HFF-Myc (cell line): ENCODE results near the gene MAML2.

ENCODE experiments used
- DNase-seq: peaks from one replicate; pipeline ENCODE4 v3.0.0-alpha.2; 2011; ENCODE audit warnings: low read depth; ENCODE audit errors: extremely low read depth
- H3K4me3 ChIP-seq: replicated peaks from 2 replicates; pipeline ENCODE4 v1.5.1; 2011; ENCODE audit warnings: low read depth, mild to moderate bottlenecking, control low read depth, low read length
- TF ChIP-seq, protein P1 (sequence below): IDR thresholded peaks from 2 replicates; pipeline ENCODE4 v1.5.1; 2012; ENCODE audit warnings: mild to moderate bottlenecking, low read depth, low read length, control low read depth; ENCODE audit errors: missing control alignments

MAML2 gene

DNA sequence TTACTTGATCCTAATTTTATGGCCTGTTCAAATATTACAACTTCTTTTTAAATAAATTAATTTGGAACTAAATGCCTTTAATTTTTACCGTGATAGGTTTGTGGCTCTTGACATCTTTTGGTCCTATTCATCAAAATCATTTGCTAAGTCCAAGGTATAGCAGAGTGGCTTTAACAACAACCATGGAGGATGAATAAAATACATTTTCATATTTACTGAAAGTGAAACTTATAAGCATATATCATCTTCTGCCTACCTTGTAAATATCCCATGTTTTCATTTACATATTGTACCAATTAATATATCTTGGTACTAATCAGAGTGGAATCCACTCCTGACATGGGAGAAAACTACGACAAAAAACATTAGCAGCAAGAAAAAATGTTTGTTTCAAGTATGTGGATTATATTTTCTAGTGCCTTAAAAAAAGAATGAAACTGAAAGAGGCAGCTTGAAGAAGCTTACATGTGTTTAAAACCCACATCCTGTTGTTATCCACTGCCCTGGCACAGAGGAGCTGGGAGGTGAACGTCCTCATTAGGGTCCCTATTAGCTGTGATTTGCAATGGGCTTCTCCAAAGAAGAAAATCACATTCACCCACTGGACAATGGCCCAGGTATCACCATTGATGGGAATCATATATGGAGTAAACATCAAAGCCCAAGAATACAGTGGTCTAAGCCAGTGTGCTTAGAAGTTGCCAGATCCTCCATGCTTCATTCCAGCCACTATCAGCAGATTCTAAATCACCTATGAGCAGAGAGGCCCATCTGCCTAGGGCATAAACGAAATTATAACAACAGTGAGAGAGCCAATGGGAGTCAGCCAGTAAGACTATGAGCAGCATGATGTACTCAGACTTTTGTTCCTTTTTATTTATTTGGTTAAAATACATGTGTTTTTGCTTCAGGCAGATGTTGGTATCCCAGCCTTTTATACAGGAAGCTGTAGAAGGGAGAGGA lies 84.7 kb downstream of the MAML2 start:
- TF ChIP-seq, protein P1, sequence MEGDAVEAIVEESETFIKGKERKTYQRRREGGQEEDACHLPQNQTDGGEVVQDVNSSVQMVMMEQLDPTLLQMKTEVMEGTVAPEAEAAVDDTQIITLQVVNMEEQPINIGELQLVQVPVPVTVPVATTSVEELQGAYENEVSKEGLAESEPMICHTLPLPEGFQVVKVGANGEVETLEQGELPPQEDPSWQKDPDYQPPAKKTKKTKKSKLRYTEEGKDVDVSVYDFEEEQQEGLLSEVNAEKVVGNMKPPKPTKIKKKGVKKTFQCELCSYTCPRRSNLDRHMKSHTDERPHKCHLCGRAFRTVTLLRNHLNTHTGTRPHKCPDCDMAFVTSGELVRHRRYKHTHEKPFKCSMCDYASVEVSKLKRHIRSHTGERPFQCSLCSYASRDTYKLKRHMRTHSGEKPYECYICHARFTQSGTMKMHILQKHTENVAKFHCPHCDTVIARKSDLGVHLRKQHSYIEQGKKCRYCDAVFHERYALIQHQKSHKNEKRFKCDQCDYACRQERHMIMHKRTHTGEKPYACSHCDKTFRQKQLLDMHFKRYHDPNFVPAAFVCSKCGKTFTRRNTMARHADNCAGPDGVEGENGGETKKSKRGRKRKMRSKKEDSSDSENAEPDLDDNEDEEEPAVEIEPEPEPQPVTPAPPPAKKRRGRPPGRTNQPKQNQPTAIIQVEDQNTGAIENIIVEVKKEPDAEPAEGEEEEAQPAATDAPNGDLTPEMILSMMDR: no peak
- 0 out of 2 replicates have a peak overlapping the region, but pooled peaks have one; percentile 2 for H3K4me3 ChIP-seq
- peak; percentile 55 for DNase-seq

DNA sequence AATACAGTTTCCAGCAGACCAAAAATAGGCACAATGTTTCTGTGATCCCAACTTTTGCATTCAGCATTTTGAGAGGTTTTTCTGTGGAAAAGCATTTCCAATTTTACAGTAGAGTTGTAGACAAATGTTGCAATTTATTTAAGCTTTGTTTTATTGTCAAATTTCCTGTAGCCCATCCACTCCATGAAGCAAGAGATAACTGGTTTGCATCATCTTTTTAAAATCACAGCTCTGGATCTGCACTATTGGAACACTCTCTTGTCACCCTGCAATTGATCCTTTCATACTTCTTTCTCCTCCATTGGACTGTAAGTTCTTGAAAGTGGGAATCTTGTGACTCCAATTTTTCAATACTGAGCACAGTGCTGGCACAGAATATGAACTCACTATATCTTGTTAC lies 86.0 kb downstream of the MAML2 start:
- H3K4me3 ChIP-seq: no peak overlapping the region
- TF ChIP-seq, protein P1: no peak
- DNase-seq: no peak

DNA sequence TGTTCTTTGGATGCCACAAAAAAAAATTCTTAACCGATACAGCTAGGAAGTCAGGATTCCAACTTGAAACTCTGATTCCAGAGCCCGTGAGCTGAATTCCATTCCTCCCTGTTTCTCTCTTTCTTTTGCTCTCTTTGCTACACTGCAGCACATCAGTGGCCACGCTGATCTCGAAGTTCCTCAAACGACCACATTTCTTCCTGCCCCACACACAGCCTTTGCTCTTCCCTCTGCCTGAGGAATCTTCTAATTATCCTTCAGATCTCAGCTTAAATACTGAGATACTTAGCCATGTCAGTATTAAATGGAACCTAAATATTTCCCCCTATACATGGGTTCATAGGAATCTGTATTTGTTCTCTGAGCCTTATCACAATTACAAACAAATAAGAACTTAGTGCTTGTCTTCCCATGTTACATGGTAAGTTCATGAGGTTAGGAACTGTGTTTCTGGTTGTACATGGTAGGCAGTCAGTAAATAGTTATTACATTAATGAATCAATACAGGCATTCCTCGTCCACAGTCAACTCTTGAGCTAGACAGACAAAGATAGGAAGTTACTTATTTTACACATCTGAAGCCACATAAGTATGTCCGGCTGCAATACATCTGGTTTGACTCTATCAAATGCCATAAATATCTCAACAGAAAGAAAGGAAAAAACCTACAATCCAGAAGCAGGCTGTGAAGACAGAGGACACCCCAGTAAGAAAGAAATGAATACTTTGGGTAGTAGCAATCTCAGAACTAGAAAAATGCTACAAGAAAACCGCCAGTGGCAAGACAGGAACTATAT lies 86.6 kb downstream of the MAML2 start:
- TF ChIP-seq, protein P1: no peak
- H3K4me3 ChIP-seq: no peak overlapping the region
- DNase-seq: no peak

DNA sequence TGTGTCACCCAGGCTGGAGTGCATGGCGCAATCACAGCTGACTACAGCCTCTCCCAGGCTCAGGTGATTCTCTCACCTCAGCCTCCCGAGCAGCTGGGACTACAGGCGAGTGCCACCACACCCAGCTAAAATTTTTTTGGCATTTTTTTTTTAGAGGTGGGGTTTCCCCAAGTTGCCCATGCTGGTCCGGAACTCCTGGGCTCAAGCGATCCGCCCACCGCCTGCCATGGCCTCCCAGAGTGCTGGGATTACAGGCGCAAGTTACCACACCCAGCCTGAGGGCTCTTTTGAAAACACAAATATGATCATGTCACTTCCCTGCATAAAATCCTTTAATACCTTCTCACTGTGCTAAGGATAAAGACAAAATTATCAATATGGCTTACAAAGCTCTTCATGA lies 88.1 kb downstream of the MAML2 start:
- H3K4me3 ChIP-seq: no peak overlapping the region
- DNase-seq: no peak
- TF ChIP-seq, protein P1: no peak

DNA sequence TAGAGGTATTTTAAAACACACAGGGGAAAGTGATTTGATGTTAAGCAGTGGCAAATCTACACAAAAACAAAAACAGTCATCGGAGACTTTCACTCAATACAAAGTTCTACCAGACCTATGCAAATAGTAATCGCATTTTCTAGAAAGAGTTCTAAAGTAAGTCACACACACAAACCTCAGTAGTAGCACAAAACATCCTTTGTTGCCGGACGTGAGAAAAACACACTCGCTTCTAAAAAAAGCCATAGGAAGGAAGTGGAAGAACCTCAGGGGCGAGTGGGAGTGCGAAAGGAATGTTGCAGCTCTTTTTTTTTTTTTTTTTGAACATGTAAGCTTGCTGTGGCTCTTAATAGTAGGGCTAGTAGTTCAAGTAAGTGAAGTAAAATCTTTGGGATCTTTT lies 88.9 kb downstream of the MAML2 start:
- H3K4me3 ChIP-seq: no peak overlapping the region
- DNase-seq: no peak
- TF ChIP-seq, protein P1: no peak

DNA sequence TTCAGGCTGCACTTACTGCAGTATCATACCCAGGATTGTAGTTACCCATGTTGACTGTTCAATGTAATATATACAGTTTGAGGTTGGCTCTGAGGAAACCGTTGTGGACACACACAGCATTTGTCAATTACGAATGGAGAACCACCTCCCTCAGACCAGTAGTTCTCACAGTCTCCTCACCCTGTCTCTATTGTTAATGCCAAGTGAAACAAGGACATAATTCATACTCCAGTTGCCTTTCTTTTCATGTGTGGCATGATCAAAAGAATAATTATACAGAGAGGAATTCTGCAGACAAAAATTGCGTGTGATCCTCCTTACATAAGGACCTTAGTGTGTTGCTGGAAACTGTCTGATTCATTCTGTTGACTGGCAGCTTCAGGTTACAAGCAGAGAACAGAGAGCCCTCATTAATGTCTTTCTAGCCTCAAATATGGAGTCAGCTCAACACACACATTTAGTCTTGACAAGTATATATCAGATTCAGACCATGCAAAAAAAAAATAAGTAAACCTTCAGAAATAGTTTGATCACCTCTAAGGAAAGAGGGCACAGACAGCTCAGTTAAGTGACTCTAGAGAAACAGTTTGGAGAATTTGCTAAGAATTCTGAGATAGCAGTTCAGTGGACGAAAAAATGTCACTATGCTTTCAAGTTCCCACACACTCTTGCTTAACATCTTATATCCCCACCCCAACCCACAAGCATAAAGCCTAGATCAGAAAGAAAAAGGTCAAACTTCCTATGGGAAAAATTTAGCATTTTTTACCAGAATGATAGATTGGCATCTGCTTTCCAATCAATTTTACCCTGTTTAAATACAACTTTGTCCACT lies 96.1 kb downstream of the MAML2 start:
- DNase-seq: no peak
- H3K4me3 ChIP-seq: no peak overlapping the region
- TF ChIP-seq, protein P1: no peak
